HG03565 (cell line): ENCODE measurements around the gene PATJ.
"Not testable (repeated sequence)": the region's sequence is repeated elsewhere in the genome, so short reads cannot be mapped to it uniquely, and the experiment has no call there.

ENCODE experiments used
- ATAC-seq: cut with Tn5 transposase; IDR thresholded peaks from one replicate; pipeline ENCODE4 v1.9.1; 2021; ENCODE audit warnings: mild to moderate bottlenecking, moderate library complexity; ENCODE audit not compliant: unreplicated experiment

The PATJ gene, protein sequence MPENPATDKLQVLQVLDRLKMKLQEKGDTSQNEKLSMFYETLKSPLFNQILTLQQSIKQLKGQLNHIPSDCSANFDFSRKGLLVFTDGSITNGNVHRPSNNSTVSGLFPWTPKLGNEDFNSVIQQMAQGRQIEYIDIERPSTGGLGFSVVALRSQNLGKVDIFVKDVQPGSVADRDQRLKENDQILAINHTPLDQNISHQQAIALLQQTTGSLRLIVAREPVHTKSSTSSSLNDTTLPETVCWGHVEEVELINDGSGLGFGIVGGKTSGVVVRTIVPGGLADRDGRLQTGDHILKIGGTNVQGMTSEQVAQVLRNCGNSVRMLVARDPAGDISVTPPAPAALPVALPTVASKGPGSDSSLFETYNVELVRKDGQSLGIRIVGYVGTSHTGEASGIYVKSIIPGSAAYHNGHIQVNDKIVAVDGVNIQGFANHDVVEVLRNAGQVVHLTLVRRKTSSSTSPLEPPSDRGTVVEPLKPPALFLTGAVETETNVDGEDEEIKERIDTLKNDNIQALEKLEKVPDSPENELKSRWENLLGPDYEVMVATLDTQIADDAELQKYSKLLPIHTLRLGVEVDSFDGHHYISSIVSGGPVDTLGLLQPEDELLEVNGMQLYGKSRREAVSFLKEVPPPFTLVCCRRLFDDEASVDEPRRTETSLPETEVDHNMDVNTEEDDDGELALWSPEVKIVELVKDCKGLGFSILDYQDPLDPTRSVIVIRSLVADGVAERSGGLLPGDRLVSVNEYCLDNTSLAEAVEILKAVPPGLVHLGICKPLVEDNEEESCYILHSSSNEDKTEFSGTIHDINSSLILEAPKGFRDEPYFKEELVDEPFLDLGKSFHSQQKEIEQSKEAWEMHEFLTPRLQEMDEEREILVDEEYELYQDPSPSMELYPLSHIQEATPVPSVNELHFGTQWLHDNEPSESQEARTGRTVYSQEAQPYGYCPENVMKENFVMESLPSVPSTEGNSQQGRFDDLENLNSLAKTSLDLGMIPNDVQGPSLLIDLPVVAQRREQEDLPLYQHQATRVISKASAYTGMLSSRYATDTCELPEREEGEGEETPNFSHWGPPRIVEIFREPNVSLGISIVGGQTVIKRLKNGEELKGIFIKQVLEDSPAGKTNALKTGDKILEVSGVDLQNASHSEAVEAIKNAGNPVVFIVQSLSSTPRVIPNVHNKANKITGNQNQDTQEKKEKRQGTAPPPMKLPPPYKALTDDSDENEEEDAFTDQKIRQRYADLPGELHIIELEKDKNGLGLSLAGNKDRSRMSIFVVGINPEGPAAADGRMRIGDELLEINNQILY (N-terminal part only)

DNA sequence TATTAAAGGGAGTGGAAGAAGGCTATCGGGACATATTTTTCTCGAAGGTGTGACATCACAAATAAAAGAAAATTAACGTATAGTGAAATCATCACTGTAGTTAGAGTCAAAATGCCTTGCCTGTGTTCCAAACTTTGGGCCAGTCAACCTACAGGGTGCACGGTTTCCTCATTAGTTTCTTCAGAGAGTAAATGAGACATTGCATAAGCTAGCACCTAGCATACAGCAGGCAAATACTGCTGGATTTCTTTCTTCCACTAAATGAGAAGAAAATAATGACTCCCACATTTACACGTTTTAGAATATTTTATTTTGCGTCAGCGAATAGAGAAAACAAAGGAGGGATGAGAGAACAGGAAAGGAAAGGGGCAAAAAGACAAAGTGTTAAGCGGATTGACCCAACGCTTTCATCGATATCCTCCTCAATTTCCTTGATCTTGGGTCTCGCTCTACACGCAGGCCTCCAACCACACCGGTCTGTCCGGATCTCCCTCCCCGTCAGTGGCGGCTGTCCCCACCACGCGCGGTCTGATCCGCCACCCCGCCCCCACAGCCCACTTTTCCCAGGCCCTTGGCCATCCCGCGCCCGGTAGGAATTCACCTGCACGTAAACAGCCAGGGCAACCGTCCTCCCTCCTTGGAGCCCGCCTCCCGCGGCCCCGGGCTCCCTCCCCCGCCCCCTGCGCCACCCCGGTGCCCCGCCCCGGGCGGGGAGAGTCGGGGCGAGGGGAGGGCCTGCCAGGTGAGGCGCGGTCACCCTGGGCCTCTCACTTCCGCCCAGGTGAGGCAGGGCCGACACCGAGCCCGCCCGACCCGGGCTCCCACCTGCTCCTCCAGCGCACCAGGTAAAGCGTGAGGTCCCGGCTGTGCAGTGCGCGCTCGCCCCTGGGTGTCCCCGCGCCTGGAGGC is at the start of gene PATJ:
Gene PATJ (plus strand): TSS at position 770 of the 909 bp plus-strand sequence. CDS start 20,413 bp downstream, outside the sequence.
- ATAC-seq = peak; percentile 52

DNA sequence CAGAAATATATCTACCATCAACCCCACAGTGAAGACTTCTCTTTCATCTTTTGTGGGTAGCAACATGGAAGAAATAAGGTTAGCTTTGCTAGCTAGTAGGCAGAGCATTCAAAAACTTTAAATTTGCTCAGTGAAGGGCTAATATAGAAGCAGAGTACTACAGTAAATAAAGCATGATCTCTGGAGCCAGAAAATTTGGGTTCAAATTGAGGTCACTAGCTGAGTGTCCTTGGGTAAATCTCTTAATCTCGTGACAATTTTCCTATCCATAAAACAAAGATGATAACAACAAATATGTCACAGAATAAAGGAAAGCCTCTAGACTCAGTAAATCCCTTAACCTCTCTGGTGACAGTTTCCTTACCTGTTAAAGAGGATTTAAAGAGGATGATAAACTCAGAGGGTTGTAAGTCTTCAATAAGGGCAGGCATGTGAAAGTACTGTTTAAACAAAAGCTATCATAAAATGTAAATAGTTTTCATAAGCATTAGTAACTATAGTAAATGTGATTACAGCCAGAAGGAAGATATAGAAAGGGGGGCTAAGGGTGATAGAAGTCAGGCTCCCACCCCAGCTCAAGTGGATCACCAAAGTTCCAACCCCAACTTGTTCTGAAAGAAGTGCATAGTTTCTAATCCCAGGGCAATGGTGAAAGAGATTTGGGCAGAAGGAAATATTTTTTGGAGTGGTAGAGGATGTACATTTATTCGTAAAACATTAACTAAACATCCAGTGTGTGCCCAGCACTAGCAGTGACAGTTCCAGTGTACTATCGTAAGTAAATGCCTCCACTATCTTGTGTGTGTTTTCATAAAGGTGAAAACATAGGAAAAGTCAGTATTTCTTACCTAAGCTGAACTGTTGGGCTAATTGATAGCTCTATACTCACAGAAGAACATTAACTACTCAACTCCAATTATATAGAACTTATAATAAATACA is 42.1 kb upstream of the PATJ start:
- no peak for ATAC-seq

DNA sequence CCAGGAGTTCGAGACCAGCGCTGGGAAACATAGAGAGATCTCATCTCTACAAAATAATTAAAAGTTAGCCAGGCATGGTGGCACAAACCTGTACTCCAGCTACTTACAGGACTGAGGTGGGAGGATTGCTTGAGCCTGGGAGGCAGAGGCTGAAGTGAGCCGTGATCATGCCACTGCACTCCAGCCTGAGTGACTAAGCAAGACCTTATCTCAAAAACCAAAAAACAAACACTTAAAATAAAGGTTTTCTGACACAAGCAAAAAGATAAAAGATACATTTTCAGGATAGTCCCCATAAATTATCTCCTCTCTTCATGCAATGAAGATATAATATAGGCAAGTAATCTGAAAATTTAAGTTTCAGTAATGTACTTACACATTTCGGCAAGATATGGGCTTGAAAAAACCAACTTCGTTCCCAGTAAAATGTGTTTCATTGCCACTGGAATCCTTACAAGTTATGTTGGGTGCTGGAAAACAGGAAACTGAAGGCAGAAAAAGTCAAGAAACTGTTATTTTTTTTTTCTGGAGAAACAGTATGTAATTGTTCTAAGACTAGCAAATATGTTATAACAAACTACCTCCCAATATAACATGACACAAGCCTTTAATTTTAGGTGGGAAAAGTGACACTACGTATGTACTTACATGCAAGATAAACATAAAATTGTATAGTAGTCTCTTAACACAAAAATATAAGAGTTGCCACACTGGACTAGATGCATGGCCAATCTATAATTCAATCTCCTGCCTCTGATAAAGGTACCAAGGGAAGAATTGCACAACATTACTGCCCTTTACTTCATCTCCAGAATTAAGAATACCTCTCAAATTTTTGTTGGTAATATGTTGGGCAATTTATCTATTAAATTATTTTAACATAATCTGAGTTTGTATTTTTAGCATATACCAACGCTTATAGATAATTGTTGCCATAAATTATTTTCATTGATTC is 33.0 kb upstream of the PATJ start:
- ATAC-seq = no peak

DNA sequence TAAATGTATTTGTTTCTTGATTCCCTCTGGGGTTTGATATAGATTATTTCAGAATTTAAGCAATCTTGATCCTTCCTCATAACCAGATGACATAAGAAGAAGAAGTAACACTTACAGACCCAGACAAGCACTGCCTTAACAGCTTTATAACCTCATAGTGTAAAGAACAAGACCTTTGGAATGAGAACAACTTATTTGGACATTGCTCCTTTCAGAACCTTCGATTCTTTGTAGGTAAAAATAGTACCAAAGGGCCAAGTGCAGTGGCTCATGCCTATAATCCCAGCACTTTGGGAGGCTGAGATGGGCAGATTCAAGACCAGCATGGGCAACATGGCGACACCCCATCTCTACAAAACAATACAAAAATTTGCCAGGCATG is 32.4 kb upstream of the PATJ start:
- no peak for ATAC-seq

DNA sequence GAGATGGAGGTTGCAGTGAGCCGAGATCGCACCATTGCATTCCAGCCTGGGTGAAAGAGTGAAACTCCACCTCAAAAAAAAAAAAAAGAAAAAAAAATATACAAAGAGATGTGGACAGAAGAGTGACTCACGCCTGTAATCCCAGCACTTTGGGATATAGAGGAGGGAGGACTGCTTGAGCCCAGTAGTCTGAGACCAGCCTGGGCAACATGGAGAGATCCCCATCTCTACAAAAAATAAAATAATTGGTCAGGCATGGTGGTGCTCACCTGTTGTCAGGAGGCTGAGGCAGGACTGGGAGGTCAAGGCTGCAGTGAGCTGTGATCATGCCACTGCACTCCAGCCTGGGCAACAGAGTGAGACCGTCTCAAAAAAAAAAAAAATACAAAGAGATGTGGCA is 31.0 kb upstream of the PATJ start:
- ATAC-seq = not testable (repeated sequence)

DNA sequence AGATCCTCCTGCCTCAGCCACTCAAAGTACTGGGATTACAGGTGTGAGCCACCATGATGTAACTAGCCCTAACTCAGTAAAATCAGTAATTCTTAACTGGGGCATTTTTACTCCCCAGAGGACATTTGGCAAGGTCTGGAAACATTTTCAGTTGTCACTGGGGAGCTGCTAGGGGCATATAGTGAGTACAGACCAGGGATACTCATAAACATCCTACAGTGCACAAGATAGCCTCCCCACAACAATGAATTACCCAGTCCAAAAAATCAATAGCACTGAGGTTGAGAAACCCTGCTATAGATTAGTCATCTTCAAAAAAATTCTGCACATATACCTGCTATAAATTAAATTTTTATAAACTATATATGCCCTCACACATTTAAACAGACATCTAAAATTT is 30.3 kb upstream of the PATJ start:
- ATAC-seq = no peak

DNA sequence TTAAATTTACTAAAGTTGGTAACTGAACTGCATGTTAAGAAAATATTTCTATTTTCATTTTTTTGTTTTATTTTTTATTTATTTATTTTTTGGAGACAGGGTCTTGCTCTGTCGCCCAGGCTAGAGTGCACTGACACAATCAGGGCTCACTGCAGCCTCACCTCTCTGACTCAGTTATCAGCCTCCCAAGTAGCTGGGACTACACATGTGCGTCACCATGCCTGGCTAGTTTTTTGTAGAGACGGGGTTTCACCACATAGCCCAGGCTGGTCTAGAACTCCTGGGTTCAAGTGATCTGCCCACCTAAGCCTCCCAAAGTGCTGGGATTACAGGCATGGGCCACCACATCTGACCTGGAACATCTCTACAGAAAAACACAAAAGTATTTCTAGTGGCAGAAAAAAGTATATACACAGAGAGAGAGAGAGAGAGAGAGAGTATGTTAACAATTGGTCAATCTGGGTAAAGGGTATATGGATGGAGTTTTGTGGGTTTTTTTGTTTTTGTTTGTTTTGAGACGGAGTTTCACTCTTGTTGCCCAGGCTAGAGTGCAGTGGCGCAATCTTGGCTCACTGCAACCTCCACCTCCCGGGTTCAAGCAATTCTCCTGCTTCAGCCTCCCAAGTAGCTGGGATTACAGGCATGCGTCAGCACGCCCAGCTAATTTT is 23.1 kb upstream of the PATJ start:
- ATAC-seq = not testable (repeated sequence)

DNA sequence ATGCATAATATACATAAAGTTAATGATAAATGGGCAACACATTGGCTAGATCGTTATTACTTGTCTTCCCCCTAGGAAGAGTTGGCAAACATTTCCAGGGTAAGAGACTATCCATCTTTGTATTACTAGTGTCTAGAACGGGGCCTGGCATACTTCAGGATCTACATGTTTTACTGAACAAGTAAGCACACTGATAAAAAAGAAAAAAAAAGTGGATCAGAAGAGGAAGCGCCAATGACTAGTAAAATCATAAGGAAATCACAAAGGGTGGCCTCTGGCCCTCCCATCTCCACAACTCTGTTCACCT is 17.8 kb upstream of the PATJ start:
- no peak for ATAC-seq

DNA sequence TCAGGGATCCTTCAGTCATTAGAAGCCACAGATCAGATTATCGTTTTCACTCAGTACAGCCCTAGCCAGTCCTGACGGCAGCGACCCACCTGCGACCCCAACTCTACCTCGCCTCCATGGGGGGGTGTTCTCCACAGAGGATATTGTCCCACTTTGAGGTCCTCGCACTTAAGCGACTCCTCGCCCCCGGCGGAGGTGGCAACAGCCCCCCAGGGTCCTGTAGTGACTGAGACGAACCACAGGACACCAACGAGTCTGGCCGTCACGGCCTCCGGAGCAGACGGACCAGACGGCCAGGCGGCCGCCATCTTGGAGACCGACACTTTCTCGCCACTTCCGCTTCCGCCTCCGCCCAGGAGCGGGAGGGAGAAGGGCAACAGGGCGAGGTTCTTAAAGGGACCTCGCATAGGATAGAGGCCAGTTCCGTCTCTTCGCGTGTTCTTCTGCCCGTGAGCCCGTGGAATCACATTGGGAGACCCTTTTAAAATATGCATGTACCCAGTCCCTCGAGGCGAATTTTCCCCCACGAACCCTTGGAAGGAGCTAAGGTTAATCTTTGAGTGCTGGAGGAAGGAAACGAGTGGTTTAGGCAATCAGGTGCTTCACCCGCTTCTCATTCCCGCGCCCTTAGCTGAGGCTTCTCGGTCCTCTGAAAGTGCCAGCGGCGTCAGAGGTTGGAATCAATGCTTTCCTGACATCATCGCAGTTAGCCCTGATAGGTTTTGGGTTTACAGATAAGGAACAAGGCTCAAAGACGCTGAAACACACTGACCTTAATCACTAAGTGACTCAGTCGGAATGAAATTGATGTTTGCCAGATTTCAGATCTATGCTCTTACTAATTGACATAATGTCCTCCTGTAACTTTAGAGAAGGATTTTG is 17.2 kb upstream of the PATJ start, which contains the start of gene TM2D1:
Gene TM2D1 (minus strand): TSS at position 329 of the 882 bp plus-strand sequence. CDS start 21 bp downstream, at position 308.
- ATAC-seq = peak; percentile 100

DNA sequence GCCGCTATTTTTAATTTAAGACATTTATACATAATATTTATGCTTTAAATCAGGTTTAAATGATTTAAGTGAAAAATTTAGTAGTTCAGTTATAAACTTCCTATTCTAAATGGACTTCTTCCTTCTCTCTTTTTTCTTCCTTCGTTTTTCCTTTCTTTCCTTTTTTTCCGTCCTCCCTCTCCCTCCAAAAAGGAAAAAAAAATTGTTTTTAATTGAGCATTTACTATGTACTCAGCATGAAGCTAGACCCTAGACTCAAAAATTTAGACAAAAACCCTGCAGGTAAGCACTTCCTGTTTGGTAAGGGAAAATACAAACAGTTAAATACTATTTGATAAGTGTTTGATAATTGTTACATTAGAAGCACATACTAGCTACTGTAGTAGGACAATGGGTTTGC is 14.7 kb upstream of the PATJ start:
- no peak for ATAC-seq

DNA sequence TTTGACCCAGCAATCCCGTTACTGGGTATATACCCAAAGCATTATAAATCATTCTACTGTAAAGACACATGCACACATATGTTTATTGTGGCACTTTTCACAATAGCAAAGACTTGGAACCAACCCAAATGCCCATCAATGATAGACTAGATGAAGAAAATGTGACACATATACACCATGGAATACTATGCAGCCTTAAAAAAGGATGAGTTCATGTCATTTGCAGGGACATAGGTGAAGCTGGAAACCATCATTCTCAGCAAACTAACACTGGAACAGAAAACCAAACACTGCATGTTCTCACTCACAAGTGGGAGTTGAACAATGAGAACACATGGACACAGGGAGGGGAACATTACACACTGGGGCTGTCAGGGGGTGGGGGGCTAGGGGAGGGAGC is 11.6 kb upstream of the PATJ start:
- not testable (repeated sequence) for ATAC-seq

DNA sequence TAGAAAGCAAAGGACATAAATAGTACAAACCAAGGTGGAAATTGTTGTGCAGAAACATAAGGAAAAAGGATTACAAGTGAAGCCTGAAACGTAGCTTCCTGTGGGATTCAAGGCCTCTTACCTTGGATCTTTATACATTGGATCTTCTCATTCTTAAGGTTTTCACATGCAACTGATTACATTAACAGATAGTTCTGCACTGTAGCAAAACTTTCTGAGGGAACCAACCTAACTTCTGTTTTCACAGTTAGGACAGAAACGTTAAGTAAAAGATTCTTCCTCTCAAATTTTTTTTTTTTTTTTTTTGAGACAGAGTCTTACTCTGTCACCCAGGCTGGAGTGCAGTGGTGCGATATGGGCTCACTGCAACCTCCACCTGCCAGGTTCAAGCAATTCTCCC is 9.6 kb upstream of the PATJ start:
- no peak for ATAC-seq

DNA sequence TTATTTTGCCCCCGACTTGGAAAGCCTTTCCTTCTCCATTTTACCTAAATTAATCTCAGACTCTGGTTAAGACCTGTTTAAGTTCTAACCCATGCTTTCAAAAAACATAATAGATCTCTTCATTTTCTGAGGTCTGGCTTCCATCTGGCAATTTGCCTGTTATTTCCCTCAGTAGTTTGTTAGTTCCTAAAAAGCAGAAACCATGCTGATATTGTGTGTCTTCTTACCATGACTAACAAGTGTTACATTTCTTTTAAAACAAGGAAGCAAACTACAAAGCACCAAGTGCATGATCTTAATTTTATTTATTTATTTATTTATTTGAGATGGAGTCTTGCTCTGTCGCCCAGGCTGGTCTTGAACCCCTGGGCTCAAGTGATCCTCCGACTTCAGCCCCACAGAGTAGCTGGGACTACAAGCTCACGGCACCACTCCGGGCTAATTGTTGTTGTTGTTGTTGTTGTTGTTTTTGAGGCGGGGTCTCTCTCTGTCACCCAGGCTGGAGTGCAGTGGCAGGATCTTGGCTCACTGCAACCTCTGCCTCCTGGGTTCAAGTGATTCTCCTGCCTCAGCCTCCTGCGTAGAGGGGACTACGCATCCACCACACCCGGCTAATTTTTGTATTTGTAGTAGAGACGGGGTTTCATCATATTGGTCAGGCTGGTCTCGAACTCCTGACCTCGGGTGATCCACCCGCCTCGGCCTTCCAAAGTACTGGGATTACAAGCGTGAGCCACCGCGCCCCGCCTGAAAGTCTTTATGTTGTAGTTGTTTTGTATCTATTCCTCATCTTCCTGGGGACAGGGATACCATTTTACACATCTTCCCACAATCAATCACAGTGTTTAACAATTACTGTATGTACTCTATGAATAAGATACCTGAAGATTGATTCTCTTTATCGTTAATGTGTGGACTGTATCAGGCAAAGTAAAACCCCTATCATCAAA is 1.3 kb upstream of the PATJ start:
- no peak for ATAC-seq

DNA sequence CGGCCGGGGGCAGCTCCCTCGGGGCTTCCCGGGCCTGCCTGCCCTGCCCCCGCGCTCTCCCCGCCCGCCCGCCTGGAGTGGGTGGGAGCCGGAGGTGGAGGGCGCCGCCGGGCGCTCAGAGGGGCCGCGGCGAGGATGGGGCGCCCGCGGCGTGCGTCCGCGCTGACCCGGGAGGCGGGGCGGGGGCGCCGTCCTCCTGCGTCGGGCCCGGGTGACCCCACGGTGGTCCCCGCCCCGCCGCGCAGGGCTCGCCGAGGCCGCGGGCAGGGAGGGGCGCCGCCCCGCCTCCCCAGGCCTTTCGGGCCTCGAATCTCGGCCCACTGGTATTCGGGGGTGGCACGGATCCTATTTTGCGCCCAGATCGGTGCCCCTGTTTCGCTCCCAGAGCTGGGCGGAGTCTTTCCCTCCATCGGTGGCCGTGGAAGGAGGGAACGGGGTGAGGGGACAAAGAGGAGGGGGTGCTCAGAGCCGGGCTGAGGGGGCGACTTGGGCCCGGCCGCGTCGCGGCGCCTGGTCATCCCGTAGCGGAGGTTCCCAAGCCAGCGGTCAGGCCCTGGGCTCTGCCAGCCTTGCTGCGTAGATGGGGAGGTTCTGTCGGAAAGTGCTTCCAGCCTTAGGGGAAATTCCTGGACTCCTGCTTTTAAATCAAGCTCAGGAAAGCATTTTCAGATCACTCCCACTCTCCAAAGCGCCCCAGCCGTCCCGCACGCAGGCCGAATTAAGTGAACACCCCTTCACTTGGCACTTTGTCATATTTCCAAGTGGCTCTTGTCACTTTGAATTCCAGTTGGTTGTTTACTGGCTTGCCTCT is 545 bp downstream of the PATJ start:
- peak; percentile 31 for ATAC-seq

DNA sequence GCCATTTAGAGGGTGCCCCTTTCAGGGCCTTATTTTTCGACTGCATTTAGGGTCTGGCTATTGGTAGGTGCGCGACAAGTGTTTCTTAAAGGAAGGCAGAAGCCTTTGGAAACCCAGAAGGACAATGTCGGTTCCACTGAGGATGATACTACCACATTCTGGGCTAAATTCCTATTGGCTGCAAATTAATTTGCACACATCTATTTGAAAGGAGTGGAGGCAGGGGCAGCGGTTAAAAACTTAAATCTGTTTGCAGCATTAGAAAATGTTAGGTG is 1.1 kb downstream of the PATJ start:
- no peak for ATAC-seq
